Gastrocnemius medialis (tissue), 4 donors: ENCODE results near the gene SENP8.

Source experiments
- POLR2A ChIP-seq, 2 donors: fragments of 450-650 bp; IDR thresholded peaks; one replicate each; pipeline ENCODE4 v1.6.1; 2017; ENCODE audit warnings: antibody characterized with exemption in 2 of 2, mild to moderate bottlenecking in 2 of 2, moderate library complexity in 2 of 2
- TF ChIP-seq, protein P1 (sequence below), 5 experiments: fragments of 450-650 bp in 3 of 5; fragments of 200-600 bp in 2 of 5; sonication (generic) in 2 of 5; IDR thresholded peaks in 4 of 5; conservative IDR thresholded peaks in 1 of 5; 1 replicate in 4 of 5; 2 replicates in 1 of 5; pipeline ENCODE4 v1.5.1; 2016 to 2019; ENCODE audit warnings: antibody characterized with exemption in 5 of 5, mild to moderate bottlenecking in 3 of 5, moderate library complexity in 3 of 5

DNA sequence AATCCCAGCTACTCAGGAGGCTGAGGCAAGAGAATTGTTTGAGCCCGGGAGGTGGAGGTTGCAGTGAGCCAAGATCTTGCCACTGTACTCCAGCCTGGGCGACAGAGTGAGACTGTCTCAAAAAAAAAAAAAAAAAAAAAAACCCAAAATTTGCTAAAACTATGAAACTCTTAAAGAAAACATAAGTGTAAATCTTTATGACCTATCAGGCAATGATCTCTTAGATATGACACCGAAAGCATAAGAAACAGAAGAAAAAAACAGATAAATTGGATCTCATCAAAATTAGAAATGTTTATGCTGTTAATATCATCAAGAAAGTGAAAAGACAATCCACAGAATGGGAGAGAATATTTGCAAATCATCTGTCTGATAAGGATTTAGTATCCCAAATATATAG, 64.0 kb downstream of the SENP8 start:
- TF ChIP-seq, protein P1, sequence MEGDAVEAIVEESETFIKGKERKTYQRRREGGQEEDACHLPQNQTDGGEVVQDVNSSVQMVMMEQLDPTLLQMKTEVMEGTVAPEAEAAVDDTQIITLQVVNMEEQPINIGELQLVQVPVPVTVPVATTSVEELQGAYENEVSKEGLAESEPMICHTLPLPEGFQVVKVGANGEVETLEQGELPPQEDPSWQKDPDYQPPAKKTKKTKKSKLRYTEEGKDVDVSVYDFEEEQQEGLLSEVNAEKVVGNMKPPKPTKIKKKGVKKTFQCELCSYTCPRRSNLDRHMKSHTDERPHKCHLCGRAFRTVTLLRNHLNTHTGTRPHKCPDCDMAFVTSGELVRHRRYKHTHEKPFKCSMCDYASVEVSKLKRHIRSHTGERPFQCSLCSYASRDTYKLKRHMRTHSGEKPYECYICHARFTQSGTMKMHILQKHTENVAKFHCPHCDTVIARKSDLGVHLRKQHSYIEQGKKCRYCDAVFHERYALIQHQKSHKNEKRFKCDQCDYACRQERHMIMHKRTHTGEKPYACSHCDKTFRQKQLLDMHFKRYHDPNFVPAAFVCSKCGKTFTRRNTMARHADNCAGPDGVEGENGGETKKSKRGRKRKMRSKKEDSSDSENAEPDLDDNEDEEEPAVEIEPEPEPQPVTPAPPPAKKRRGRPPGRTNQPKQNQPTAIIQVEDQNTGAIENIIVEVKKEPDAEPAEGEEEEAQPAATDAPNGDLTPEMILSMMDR (IDR thresholded peaks at IDR 0.05 in 4 of 5, conservative IDR thresholded peaks at IDR 0.05 in 1 of 5): no peak
- TF ChIP-seq POLR2A (IDR thresholded peaks at IDR 0.05): no peak
